Omental fat pad (tissue), 4 donors: ENCODE data around the gene SUCLG2. TPM values are rescaled to one million over a fixed set of nuclear protein-coding genes. Genes with fewer than 3 reads are reported as not detected.

Experiments
- ATAC-seq: fragments of 150-250 bp; one replicate; pipeline ENCODE4 v1.9.1; 2016; ENCODE audit warnings: mild to moderate bottlenecking, moderate library complexity; ENCODE audit not compliant: low FRiP score
- DNase-seq: peaks from one replicate; pipeline ENCODE4 v3.0.0-alpha.2; 2019; ENCODE audit warnings: low spot score
- total RNA-seq, 4 donors: library from RNA; depleted of rRNA; stranded (reverse); fragments of >200 nt; gene quantifications; one replicate each; pipeline ENCODE4 v1.1.0, GENCODE V29; 2016
- TF ChIP-seq, protein P1 (sequence below), 3 donors: fragments of 450-650 bp; IDR thresholded peaks; one replicate each; pipeline ENCODE4 v1.5.1; 2016 to 2017; ENCODE audit warnings: antibody characterized with exemption in 3 of 3, mild to moderate bottlenecking in 3 of 3, moderate library complexity in 2 of 3

SUCLG2 gene
- total RNA-seq, 4 donors from 2014 or later, result 37.5 to 52.2 (median 42.1) TPM

- TF ChIP-seq, protein P1, sequence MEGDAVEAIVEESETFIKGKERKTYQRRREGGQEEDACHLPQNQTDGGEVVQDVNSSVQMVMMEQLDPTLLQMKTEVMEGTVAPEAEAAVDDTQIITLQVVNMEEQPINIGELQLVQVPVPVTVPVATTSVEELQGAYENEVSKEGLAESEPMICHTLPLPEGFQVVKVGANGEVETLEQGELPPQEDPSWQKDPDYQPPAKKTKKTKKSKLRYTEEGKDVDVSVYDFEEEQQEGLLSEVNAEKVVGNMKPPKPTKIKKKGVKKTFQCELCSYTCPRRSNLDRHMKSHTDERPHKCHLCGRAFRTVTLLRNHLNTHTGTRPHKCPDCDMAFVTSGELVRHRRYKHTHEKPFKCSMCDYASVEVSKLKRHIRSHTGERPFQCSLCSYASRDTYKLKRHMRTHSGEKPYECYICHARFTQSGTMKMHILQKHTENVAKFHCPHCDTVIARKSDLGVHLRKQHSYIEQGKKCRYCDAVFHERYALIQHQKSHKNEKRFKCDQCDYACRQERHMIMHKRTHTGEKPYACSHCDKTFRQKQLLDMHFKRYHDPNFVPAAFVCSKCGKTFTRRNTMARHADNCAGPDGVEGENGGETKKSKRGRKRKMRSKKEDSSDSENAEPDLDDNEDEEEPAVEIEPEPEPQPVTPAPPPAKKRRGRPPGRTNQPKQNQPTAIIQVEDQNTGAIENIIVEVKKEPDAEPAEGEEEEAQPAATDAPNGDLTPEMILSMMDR (IDR thresholded peaks at IDR 0.05), result no peak
- no peak for DNase-seq
- no peak for ATAC-seq
Measured at GRCh38 chr3:67416703-67417102, 237.7 kb downstream of the SUCLG2 start.

DNA sequence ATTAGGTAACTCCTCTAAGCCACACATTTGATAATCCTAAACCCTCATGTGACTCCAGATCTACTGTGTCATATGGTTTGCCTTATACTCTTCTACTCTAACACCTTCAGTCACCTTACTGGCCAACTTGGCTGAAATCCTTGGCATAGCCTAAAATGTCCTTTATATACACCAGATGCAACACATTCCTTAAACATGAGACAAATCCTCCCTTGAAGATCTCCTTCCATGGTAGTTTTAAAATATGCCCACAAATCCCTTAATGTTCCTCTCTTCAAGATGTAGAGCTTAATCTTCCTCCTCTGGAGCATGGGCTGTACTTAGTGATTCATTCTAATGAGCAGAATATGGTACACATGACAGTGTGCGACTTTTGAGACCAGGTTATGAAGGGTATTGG, 238.9 kb downstream of the SUCLG2 start:
- DNase-seq (no peak), ATAC-seq (no peak)
- TF ChIP-seq, protein P1 (IDR thresholded peaks at IDR 0.05), result no peak

DNA sequence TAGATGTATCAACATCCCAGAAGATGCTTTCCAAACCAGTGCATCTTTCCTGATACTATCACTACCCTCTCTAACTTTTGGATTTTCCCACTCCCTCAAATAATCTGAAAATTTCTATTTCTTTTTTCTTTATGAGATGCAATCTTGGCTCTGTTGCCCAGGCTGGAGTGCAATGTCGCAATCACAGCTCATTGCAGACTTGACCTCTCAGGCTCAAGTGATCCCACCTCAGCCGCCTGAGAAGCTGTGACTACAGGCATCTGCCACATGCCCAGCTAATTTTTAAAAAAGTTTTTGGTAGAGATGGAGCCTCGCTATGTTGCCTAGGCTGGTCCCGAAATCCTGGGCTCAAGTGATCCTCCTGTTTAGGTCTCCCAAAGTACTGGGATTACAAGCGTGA, 239.7 kb downstream of the SUCLG2 start:
- TF ChIP-seq, protein P1 (IDR thresholded peaks at IDR 0.05), result no peak
- ATAC-seq, result no peak
- DNase-seq, result no peak

DNA sequence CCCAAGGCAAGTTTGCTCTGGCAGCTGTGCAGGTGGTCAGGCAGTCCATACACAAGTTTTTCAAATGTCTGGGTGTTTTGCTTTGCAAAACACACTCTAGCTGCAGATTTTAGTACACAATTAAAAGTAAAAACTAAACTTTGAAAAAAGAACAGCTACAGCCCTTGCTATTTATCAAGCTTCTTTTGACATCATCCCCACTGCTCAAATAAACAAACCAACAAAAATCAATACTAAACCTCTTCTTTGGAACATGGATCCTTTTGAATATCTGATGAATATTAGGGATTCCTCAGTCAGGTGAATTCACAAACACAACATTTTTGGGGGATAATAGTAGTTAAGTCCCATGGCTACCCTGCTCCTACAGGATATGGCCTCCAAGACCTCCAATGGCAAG, 249.2 kb downstream of the SUCLG2 start:
- ATAC-seq (no peak), DNase-seq (no peak)
- TF ChIP-seq, protein P1 (IDR thresholded peaks at IDR 0.05), result no peak

DNA sequence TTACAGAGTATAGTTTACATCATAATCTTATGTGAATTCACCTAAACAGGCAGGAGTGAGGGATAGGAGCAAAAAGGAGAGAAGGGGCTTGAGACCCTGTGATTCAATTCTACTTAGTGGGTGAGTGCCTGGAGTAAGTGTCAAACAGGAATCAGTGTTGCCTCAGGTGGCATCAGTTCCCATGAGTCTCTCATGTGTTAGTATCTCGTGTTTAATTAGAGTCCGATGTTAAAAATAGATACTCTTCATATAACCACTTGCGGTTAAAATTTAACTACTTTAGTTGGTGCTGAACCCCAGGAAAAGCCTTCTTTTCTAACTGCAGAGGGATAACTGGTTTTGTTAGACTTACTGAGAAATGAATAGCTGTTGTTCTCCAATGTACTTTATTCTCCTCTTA, 251.5 kb downstream of the SUCLG2 start:
- TF ChIP-seq, protein P1 (IDR thresholded peaks at IDR 0.05), result no peak
- DNase-seq, result no peak
- no peak for ATAC-seq

GRCh38 chr3:67401921-67402320, 252.5 kb downstream of the SUCLG2 start:
- TF ChIP-seq, protein P1 (IDR thresholded peaks at IDR 0.05), result no peak
- DNase-seq (no peak), ATAC-seq (no peak)

- ATAC-seq (no peak), DNase-seq (no peak)
- TF ChIP-seq, protein P1 (IDR thresholded peaks at IDR 0.05), result no peak
Measured at GRCh38 chr3:67400476-67400875, 253.9 kb downstream of the SUCLG2 start.
